Brain pericyte (primary cell): ENCODE results near the gene AKAP10.
"Not testable (repeated sequence)": the region's sequence is repeated elsewhere in the genome, so short reads cannot be mapped to it uniquely, and the experiment has no call there.

Experiments
- DNase-seq: peaks from one replicate; pipeline ENCODE4 v3.0.0-alpha.2; 2012; ENCODE audit warnings: low read depth, low spot score

Gene AKAP10

DNA sequence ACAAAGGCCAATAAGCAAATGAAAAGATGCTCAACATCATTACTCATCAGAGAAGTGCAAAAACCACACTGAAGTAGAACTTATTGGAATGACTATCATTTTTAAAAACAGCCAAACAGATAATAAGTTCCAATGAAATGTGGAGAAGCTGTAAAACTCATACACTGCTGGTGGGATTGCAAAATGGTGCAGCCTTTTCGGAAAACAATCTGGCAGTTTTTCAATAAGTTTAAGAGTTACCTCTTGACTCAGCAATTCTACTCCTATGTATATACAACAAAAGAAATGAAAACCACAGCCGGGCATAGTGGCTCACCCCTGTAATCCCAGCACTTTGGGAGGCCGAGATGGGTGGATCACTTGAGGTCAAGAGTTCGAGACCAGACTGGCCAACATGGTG is 49.3 kb downstream of the AKAP10 start:
- DNase-seq = no peak

DNA sequence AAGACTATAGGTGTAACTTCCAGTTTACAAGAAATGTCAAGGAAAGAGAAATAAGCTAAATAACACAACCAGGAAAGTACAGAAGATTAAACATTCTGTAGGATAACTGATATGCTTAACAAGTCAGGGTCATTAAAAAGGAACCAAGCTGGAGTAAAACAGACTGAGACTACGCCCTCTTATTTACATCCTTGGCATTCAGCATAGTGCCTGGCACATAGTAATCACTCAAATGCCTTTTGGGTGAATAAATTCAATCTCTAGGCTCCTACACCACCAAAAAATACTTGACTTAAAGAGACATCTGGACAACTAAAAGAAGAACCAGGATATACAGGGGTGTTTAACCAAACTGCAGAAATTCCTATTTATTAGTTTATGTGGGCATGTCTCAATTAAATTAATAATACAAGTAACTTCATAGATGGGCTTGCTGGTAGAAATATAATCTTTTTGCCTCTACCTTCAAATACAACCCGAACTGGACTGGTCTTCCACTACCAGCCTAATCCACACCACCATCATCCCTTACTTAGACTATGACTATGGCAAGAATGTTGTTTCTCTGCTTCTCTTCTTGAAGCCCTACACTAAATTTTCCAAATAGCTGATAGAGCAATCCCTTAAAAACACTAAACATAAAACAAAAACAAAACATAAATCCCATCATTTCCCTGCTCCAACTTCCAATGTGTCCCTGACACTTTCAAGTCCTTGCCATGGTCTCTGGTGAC is 62.2 kb downstream of the AKAP10 start:
- DNase-seq = no peak

DNA sequence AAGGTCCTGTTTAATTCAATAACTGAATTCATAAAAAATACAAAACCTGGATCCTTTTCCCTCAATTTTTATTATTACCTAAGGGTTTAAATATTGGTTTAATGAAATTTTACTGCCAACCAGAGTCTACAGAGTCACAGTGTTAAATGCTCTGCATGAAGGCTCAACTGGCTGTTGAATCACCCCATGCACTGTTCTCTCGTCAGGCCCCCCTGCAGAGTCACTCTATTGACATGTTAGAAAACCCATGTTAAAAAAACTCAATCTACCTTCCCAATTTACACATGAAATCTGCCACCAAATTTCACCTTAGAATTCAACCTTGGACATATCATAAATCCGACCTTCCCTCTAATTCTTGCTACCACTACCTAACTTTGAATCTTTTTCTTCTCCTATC is 66.6 kb downstream of the AKAP10 start:
- no peak for DNase-seq

DNA sequence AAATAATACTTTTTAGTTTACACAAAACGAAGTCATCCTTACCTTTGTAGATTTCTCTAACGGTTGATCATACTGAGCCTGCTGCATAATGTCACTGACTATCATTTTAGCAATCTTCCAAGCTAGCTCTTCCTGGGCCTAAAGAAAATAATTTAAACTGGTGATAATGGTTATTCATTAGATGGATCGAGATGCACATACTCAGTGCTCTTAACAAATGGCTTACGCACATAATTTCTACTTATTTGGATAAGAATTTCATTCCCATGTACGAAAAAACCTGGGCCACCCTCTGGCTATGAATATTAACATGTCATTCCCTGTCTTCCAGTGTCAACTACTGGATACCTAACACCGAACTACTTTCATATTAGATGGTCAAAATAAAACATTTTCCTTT is 68.5 kb downstream of the AKAP10 start:
- DNase-seq = no peak

DNA sequence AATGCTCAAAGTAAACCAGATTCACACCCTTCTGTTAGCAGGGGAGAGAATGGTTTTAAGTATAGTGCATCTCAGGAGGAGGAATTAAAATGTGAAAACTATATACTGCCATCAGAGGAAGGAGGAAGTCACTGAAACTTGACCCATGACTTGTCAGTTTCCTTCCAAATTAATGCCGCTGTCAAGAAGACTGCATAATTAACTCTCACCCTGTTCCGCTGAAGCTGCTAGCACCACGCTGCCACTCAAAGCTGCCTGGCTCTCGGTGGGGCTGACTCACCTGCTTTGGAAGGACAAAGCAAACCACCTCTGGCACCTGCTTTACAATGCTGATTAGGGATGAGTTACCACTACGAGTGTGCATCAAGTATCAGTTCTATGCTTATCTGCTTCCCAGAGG is 72.1 kb downstream of the AKAP10 start:
- DNase-seq = no peak

DNA sequence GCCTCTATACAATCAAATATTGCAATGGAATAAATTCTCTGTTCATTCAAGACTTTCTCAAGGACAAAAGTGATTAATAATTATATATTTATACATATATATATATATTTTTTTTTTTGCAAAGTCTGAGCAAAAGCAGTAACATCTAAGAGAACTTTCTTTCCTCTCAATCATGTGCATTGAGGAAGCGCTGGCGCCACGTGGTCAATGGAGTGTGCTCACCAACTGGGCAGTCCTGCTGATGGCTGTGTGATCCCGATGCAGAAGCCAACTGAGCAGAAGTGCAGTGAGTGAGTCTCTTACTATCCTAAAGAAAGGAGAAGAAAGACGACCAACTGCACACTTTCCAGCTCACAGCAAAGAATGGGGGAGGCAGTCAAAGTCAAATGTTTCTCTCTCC is 72.7 kb downstream of the AKAP10 start:
- DNase-seq = no peak

DNA sequence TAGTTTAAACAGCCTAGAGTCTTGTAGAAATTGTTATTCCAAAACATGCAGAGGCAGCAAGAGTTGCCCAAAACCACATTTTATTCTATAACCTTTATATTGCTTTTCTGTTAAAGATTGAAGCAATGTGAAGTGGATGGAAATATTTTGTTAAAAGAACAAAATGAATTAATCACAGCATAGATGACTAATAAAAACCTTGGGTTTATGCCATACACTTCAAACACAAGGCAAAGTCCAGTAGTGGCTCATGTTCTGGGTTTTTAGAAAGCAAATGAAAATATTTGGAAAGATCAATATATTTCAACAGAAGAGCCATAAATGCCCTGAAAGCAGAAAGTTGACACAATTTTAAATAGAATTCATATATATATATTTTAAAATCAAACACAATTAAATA is 73.2 kb downstream of the AKAP10 start:
- no peak for DNase-seq

DNA sequence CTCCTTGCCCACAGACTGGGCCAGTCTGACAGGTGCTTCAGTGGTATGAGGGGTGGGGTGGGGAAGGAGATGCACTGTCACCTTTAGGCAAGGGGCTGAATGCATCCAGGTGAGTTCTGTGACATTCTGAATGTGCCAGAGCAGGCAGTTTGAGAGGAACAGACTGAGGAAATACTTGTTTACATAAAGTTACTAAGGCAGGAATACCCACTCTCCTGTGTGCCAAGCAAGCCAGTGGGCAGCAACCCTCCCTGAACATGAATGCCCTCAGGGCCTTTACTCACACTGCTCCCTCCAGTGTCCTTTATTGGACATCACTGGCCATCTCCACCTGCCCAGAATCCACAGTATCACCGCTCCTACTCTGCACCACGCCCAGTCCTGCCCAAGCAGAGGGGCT is 76.8 kb downstream of the AKAP10 start:
- no peak for DNase-seq

DNA sequence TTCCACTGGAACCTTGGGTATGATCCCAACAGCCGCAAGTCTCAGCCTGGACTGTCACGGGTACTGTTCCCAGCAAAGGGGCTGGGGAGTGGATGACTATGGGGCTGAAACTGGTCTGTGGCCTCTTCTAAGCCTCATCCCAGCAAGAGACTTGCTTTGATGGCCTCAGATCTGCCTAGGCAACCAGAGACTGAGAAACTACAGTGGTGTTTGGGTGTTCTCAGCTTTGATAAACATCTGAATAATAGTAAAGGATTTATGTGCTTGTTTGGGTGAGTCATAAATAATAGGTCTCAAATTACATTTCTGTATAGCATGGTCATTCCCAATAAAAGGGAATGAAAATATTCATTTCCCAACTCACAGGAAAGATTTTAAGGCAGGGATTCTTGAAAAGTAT is 79.7 kb downstream of the AKAP10 start:
- DNase-seq = peak; percentile 22

DNA sequence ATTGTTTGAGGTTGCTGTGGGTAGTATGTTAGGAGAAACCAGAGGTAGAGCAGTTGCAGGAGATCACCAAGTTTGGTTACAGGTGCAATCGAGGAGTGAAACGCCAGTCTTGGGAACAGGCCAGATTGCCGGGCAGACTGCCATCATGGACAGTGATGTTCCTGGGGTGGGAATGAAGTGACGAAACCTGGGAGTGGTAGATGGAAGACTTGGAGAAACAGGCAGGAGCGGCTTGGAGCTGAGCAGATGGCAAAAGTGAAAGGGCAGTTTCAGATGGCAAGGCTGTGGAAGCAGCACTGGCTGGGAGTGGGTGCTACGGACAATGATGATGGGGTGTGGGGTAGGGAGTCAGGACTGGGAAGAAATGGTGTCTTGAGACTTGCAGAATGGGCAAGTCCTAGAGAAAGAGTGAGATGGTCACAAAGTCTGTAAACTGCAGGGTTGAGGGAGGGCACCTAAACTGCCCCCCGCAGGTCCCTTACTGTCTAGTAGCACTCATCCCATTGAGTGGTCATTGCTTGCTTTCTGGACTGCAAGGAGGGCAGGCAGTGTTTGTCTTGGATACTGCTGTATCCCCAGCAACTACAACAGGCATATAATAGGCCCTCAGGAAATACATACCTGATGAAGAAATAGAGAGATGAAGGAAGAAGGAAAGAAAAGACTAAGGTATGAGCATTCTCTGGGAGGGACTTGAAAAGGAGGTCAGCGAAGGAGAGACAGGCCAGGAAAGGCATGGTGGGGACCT is 80.4 kb downstream of the AKAP10 start:
- DNase-seq = no peak

DNA sequence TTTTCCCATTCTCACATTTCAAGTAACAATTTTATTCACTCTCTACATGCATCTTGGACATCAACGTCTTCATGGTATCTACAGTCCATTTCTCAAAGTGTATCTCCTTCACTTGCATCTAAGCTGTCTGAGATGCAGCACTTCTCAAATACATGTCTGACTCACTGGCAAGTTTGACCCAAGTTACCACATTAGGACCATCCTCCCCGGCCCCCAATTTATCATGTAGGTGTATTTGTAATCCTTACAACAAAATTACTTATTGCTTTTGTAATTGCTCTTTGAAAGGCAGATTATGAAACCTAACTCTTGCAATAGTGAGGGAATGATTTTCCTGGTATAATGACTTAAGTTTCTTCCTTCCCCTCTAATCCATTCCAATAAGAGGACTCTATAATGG is 80.9 kb downstream of the AKAP10 start:
- DNase-seq = no peak

DNA sequence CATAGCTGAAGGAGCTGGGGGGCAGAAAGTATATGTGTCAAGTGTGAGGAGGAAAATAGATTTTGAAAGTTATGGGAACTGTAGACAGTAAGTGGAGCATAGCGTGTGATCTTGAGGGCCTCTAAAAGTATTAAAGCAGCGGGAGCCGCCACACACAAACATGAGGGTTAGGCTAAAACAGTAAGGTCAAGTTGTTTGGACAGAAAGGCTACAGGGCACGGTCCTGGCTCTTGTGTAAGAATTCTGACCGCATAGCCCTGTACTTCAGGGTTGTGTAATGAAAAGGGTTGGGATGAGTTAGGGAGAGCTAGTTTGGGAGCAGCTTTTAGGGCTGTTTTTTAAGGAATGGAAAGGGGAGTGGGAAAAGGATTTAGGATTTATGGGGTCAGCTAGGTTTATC is 87.1 kb downstream of the AKAP10 start:
- not testable (repeated sequence) for DNase-seq

DNA sequence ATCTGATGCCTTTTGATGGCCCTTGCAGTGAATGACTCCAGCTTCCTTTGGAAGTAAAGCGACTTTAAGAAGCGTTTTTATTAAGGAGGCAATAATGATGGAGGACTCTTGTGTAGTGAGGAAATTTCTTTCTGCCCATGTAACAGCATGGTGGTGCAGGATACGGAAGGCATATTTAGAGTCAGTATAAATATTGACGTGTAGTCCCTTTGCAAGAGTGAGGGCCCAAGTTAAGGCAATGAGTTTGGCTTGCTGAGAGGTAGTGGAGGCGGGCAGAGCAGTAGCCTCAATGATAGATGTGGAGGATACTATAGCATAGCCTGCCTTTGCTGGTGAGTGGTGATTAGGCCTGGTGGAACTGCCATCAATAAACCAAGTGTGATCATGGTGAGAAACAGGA is 87.6 kb downstream of the AKAP10 start:
- DNase-seq = not testable (repeated sequence)

DNA sequence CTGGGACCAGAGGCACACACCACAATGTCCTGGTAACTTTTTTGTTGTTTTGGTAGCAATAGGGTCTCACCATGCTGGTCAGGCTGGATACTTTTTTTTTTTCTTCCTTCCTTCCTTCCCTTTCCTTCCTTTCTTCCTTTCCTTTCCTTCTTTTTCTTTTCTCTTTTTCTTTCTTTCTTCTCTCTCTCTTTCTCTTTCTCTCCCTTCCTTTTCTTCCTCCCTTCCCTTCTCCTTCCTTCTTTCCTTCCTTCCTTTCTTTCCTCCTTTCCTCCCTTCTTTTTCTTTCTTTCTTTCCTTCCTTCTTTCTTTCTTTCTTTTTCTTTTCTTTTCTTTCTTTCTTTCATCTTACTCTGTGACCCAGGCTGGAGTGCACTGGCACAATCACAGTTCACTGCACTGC is 91.5 kb downstream of the AKAP10 start:
- no peak for DNase-seq

DNA sequence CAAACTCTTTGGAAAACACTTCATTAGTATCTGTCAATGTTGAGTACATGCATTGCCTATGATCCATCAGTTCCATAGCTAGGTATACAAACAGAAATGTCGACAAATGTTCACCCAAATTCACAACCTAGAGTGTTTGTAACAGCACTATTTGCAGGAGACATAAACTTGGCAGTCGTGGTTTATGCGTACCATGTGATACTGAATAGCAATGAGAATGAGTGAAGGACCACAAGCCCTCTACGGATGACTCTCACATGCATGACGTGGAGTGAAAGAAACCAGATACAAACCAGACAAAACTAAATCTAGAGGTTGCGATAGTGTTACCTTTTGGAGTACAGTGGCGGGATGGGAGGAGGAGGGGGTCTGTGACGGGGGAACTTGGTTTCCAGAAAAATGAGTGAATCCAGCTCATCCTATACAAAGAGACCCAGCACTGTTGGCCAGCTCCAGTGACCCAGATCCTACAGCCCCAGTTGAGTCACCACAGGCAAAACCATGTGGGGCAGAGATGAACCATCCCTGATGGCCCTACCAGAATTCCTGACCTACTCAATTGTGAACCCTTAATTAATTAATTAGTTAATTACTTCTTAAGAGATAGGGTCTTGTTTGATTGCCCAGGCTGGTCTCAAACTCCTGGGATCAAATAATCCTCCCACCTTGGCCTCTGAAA is 94.0 kb downstream of the AKAP10 start:
- DNase-seq = no peak

DNA sequence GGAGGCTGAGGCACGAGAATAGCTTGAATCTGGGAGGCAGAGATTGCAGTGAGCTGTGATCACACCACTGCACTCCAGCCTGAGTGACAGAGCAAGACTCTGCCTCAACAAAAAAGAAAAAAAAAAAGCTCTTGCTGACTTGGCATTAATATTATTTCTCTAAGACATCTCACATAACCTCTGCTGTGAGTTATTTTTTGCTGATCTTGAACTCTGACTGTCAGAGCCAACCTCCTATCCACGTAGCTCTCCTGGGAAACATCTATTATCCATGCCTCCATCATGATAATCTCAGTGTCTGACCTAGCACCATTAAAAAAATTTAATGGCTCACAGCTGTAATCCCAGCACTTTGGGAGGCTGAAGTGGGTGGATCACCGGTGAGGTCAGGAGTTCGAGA is 97.2 kb downstream of the AKAP10 start:
- no peak for DNase-seq

DNA sequence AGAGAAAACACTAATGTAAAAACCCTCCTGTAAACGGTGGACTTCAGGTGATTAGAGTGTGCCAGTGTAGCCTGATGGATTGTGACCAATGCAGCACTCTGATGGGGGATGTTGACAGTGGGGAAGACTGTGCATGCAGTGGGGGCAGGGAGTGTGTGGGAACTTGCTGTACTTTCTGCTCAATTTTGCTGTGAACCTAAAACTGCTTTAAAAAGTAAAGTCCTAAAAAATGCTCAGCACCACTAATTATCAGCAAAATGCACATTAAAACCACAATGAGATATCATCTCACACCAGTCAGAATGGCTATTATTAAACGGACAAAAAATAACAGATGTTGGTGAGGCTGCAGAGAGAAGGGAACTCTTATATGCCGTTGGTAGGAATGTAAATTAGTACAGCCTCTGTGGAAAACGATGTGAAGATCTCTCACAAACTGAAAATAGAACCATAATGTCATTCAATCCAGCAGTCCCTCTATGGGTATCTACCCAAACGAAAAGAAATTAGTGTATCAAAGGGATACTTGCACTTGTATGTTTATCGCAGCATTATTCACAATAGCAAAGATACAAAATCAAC is 100.2 kb downstream of the AKAP10 start:
- DNase-seq = no peak

DNA sequence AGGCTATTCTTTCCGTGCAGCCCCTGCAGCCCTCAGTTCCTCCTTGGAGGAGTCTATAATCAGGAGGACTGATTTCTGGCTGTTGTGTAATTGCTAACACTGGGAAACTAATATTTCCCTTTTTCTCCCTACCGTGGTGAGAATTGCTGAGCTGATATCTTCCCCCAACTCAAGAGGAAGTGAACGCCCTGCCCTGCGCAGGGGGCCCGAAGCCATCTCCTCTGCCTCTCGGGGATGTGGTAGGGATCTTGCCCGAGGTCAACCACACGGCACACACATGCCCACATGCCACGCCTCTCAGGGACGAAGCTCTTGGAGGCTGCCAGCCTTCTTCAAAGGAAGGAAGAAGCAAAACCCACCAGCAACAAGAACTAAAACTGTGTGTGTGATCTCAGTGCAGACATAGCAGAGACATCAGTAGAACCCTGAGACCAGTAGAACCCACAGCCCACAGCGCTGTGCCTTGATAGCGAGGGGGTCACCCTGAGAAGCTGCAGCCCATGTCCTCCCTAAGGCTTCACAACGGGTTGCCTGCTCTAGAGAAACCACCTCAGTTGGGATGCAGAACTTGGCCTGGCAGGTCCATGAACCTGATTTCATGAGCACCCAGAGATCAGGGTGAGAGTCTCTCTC is 101.0 kb downstream of the AKAP10 start:
- no peak for DNase-seq

DNA sequence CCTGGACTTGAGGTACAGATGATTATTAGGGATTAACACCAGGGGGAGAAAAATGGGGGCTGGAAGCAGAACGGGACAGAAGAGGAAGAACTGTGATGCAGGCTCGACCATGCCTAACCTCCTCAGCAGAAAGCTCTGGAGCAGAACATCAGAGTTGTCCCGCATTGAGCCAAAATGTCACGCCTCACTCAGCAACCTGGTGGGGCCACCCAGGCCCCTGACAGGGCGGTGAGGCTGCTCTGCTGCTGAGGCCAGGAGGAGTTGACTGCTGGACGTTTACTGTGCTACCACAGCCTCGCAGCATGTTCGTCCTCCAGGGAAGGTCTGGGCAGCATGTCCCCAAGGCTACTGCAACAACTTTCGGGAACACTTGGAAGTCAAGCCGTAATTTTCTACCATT is 103.4 kb downstream of the AKAP10 start:
- DNase-seq = no peak

DNA sequence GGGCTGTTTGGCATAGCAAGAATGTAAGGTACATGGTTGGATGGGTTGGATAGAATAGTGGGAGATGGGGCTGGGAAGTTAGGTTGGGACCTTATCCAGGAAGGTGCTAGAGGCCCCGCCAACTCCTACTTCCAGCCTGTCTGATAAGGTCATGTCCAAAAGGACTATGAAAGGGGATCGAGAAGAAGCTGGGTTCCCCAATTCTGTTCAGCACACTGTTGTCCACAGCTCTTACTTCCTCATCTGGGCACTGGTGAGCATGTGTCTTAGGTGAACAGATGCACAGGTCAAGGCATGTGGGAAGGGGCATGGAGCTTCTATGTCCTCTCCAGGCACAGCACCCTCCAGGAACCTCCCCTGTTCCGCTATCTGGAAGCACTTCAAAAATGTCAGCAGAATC is 104.3 kb downstream of the AKAP10 start:
- DNase-seq = no peak

DNA sequence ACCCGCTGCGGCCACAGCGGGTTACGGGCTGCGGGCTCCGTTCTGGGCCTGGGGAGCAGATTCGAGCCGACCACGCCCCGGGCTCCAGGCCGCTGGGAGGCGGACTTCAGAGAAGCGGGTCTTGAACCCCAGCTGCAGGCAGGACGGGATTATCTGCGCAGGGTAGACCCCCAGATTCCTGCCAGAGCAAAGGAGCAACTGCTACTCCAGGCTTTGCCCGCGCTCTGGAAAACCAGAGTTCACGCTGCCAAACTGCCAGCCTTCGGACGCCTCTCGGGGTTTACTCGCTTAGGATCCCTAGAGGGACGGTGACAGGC is 109.6 kb downstream of the AKAP10 start:
- DNase-seq = peak; percentile 29
